H1 (cell line): ENCODE data around the gene TKFC.

ENCODE experiments used
- EP300 ChIP-seq, 2 experiments: IDR thresholded peaks; 1 replicate in 1 of 2; 2 replicates in 1 of 2; pipeline ENCODE4 v1.6.1; 2011 to 2012; ENCODE audit warnings: low read depth in 2 of 2, low read length in 2 of 2, mild to moderate bottlenecking in 2 of 2, borderline replicate concordance in 1 of 2, inconsistent platforms in 1 of 2, moderate library complexity in 1 of 2
- EZH2 ChIP-seq: fragments of 200-600 bp; sonication (generic); IDR thresholded peaks from 2 replicates; pipeline ENCODE4 v1.7.1; 2012; ENCODE audit warnings: low read depth, mild to moderate bottlenecking, moderate library complexity, low read length, inconsistent platforms; ENCODE audit not compliant: severe bottlenecking
- JUND ChIP-seq: IDR thresholded peaks from 2 replicates; pipeline ENCODE4 v1.6.1; 2011; ENCODE audit warnings: mild to moderate bottlenecking, improper control_type of control experiment, low read length
- POLR2A ChIP-seq, 2 experiments: IDR thresholded peaks; 1 replicate in 1 of 2; 2 replicates in 1 of 2; pipeline ENCODE4 v1.6.1; 2011; ENCODE audit warnings: low read depth in 2 of 2, low read length in 2 of 2, mild to moderate bottlenecking in 2 of 2; ENCODE audit errors: control extremely low read depth in 1 of 2
- POLR2AphosphoS5 ChIP-seq: IDR thresholded peaks from 2 replicates; pipeline ENCODE4 v1.6.1; 2011; ENCODE audit warnings: low read depth, low read length
- RAD21 ChIP-seq, 2 experiments: IDR thresholded peaks in 1 of 2; conservative IDR thresholded peaks in 1 of 2; 2 replicates each; pipeline ENCODE4 v1.6.1; 2011; ENCODE audit warnings: low read depth in 2 of 2, low read length in 2 of 2, improper control_type of control experiment in 1 of 2, inconsistent platforms in 1 of 2, mild to moderate bottlenecking in 1 of 2, moderate library complexity in 1 of 2
- SAP30 ChIP-seq: fragments of 300-600 bp; sonication (generic); IDR thresholded peaks from 2 replicates; pipeline ENCODE4 v1.7.1; 2012; ENCODE audit warnings: low read length, moderate library complexity, mild to moderate bottlenecking, inconsistent platforms; ENCODE audit not compliant: insufficient read depth, insufficient replicate concordance
- TEAD4 ChIP-seq: IDR thresholded peaks from 2 replicates; pipeline ENCODE4 v1.6.1; 2012; ENCODE audit warnings: low read depth, low read length, inconsistent platforms, mixed read lengths
- YY1 ChIP-seq: IDR thresholded peaks from 2 replicates; pipeline ENCODE4 v1.6.1; 2011; ENCODE audit warnings: low read depth, mild to moderate bottlenecking, low read length
- ZNF274 ChIP-seq: IDR thresholded peaks from 2 replicates; pipeline ENCODE4 v1.7.0; 2012; ENCODE audit warnings: low read length, borderline replicate concordance; ENCODE audit errors: extremely low read depth
- TF ChIP-seq, protein P1 (sequence below): IDR thresholded peaks from 2 replicates; pipeline ENCODE4 v1.6.1; 2012; ENCODE audit warnings: low read length, inconsistent platforms
- TF ChIP-seq, protein P2 (sequence below), 3 experiments: IDR thresholded peaks; 1 replicate in 2 of 3; 2 replicates in 1 of 3; pipeline versions ENCODE4 v1.5.1 to v1.6.1; 2011; ENCODE audit warnings: low read length in 3 of 3, mild to moderate bottlenecking in 3 of 3, inconsistent platforms in 2 of 3, low read depth in 1 of 3, moderate library complexity in 1 of 3; ENCODE audit not compliant: insufficient read depth in 1 of 3; ENCODE audit errors: control extremely low read depth in 1 of 3
- TF ChIP-seq, protein P3 (sequence below): IDR thresholded peaks from 2 replicates; pipeline ENCODE4 v1.6.1; 2011; ENCODE audit warnings: low read length, improper control_type of control experiment

DNA sequence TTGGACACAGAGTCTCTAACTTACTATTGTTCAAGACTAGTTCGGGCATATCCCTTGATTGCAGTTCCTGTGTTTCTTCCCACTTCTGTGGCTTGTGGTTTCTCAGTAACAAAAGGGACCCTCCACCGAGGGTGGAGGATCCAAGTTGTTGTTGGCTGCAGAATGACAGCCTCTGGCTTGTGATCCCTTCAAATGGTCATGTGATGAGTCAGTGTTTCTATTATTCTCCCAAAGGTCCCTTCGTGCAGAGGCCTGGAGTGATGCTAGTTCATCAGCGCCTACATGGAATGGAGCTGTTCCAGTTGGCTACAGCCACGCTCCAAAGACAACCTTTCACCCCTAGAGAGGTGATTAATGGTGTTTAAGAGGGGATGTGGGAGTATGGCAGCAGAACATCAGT is 35.3 kb upstream of the TKFC start:
- TF ChIP-seq EZH2 (no peak), POLR2AphosphoS5 (no peak), SAP30 (no peak), ZNF274 (no peak), YY1 (no peak), POLR2A (IDR thresholded peaks at IDR 0.05; ENCODE audit: control extremely low read depth in 1 of 2, low read depth in 2 of 2, low read length in 2 of 2) (no peak), RAD21 (IDR thresholded peaks at IDR 0.05 in 1 of 2, conservative IDR thresholded peaks at IDR 0.05 in 1 of 2; ENCODE audit: low read depth in 2 of 2, low read length in 2 of 2) (no peak), TEAD4 (no peak), JUND (no peak), EP300 (IDR thresholded peaks at IDR 0.05; ENCODE audit: borderline replicate concordance in 1 of 2, low read depth in 2 of 2, low read length in 2 of 2) (no peak)
- TF ChIP-seq, protein P1, sequence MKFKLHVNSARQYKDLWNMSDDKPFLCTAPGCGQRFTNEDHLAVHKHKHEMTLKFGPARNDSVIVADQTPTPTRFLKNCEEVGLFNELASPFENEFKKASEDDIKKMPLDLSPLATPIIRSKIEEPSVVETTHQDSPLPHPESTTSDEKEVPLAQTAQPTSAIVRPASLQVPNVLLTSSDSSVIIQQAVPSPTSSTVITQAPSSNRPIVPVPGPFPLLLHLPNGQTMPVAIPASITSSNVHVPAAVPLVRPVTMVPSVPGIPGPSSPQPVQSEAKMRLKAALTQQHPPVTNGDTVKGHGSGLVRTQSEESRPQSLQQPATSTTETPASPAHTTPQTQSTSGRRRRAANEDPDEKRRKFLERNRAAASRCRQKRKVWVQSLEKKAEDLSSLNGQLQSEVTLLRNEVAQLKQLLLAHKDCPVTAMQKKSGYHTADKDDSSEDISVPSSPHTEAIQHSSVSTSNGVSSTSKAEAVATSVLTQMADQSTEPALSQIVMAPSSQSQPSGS = no peak
- TF ChIP-seq, protein P2, sequence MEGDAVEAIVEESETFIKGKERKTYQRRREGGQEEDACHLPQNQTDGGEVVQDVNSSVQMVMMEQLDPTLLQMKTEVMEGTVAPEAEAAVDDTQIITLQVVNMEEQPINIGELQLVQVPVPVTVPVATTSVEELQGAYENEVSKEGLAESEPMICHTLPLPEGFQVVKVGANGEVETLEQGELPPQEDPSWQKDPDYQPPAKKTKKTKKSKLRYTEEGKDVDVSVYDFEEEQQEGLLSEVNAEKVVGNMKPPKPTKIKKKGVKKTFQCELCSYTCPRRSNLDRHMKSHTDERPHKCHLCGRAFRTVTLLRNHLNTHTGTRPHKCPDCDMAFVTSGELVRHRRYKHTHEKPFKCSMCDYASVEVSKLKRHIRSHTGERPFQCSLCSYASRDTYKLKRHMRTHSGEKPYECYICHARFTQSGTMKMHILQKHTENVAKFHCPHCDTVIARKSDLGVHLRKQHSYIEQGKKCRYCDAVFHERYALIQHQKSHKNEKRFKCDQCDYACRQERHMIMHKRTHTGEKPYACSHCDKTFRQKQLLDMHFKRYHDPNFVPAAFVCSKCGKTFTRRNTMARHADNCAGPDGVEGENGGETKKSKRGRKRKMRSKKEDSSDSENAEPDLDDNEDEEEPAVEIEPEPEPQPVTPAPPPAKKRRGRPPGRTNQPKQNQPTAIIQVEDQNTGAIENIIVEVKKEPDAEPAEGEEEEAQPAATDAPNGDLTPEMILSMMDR (IDR thresholded peaks at IDR 0.05; ENCODE audit: control extremely low read depth in 1 of 3, insufficient read depth in 1 of 3, low read depth in 1 of 3, low read length in 3 of 3) = no peak
- TF ChIP-seq, protein P3, sequence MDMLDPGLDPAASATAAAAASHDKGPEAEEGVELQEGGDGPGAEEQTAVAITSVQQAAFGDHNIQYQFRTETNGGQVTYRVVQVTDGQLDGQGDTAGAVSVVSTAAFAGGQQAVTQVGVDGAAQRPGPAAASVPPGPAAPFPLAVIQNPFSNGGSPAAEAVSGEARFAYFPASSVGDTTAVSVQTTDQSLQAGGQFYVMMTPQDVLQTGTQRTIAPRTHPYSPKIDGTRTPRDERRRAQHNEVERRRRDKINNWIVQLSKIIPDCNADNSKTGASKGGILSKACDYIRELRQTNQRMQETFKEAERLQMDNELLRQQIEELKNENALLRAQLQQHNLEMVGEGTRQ = no peak
